Astrocyte of the spinal cord (primary cell): Measurements from ENCODE around the gene SELENOO.

Experiments used
- DNase-seq: peaks from one replicate; pipeline ENCODE4 v3.0.0; 2011; ENCODE audit warnings: low read depth, low spot score
- H3K4me3 ChIP-seq: 2 replicates; pipeline ENCODE4 v1.5.1; 2011; ENCODE audit warnings: low read depth, mild to moderate bottlenecking, low read length, moderate library complexity
- CTCF ChIP-seq: IDR thresholded peaks from 2 replicates; pipeline ENCODE4 v1.5.1; 2012; ENCODE audit warnings: low read depth, mild to moderate bottlenecking, low read length, inconsistent platforms
- in situ Hi-C: cut with HindIII; loops from 2 replicates; pipeline ENCODE4 v1.10.0; 2017; ENCODE audit warnings: low sequenced_read_pairs

Gene SELENOO

GRCh38 chr22:50186761-50187523, 13.9 kb upstream of the SELENOO start:
- peak overlapping the region; percentile 69 for H3K4me3 ChIP-seq
- DNase-seq = peak; percentile 26
- no peak for TF ChIP-seq CTCF
- in situ Hi-C loops = no loop called here

GRCh38 chr22:50188356-50188755, 12.5 kb upstream of the SELENOO start:
- no peak for TF ChIP-seq CTCF
- in situ Hi-C loops = no loop called here
- no peak for DNase-seq
- H3K4me3 ChIP-seq = no peak overlapping the region

- no peak for DNase-seq
- in situ Hi-C loops = no loop called here
- no peak overlapping the region for H3K4me3 ChIP-seq
- no peak for TF ChIP-seq CTCF
These were observed 11.5 kb upstream of the SELENOO start for GRCh38 chr22:50189184-50189848.

GRCh38 chr22:50189849-50190181, 11.0 kb upstream of the SELENOO start:
- no peak for DNase-seq
- H3K4me3 ChIP-seq = no peak overlapping the region
- TF ChIP-seq CTCF = no peak
- in situ Hi-C loops = no loop called here

GRCh38 chr22:50190182-50190940, 10.4 kb upstream of the SELENOO start:
- in situ Hi-C loops = no loop called here
- H3K4me3 ChIP-seq = peak overlapping the region; percentile 30
- peak; percentile 55 for DNase-seq
- TF ChIP-seq CTCF = peak; percentile 50

GRCh38 chr22:50190941-50191741, 9.7 kb upstream of the SELENOO start:
- no peak for DNase-seq
- H3K4me3 ChIP-seq = peak overlapping the region; percentile 30
- in situ Hi-C loops = no loop called here
- TF ChIP-seq CTCF = no peak
